ENCODE measurements around the gene SDCCAG8.

SDCCAG8 gene

DNA sequence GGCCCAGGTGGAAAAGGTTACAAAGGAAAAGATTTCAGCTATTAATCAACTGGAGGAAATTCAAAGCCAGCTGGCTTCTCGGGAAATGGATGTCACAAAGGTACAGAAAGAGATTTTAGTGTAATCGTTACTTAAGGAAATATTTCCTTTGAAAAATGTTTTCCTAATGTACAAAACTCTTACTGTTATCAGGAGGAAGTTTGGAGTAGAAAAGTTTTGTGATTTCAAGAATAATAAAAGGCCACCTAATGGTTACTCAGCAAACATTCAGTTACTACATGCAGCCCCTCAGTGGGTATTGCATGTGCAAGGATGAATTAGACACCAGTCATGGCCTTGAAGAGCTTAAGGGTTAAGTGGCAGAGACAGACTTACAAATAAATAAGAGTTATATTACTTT lies 85.2 kb downstream of the SDCCAG8 start:
- no peak for DNase-seq

DNA sequence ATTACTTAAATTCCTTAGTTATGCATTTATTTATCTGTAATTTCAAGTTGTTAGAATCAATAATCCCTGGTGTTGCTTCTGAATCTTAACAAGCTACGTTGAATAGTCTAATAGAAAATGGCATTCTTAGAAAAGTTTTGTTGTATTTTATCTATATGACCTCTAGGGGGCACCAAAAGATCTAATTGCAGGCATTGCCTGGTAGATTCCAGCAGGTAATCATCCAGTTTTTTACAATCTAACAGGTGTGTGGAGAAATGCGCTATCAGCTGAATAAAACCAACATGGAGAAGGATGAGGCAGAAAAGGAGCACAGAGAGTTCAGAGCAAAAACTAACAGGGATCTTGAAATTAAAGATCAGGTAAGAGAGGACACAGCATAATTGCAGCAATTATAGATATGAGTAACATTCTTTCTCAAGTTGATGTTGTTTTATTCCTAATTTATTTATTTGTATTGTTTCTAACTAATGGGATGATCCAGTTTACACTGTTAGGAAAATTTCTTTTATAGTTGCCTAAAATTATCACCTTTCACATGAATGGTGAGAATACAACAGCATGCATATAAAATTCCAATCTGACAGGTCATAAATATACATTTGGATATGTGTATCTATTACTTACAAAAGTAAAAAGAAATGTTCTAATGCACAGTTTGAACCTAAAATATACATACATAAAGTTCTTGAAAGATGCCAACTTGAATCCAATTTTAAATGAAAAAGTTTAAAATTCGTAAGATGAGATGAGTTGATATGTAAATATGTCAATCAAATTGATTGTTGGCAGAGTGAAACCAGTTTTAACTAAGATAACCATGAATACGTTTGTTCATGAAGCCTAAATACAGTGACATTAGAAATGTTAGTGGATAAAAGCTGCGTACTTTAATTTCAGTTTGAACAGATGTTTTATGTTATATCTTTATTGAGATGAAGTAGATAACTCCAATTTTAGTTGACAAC lies 88.4 kb downstream of the SDCCAG8 start:
- DNase-seq: no peak

DNA sequence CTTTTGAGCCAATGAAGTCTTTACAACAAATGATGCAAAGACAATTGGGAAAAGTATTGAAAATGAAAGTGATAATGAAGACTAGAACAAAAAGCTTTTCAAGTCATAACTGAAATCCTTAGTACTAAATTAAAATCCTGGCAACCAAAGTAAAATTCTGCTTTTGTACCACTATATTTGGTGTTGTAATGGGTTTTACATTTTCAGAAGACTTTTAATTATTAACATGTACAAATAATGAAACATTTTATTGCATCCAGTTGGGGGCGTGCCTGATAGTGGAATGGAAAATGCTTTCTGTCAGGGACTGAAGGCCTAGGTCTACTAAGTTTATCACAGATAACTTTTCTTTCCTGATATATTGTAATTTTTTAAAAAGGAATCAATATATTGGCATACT lies 89.4 kb downstream of the SDCCAG8 start:
- DNase-seq: no peak

DNA sequence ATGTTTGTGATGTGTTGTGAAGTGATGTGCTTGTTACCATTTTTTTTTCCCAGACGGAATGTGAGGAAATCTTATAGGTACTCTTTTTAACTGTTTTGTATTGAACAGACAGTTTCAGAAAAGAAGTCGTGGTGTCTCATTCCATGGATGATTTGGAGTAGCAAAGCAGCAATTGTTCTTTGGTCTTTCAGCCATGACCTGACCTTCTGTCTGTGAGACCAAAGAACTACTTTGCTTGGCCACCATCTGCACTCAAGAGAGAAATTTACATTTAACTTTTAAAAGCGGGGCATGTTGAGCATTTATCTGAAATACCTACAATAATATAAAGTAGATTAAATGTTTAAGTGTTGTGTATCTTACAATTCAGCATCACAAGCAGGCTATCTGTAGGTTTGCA lies 90.2 kb downstream of the SDCCAG8 start:
- DNase-seq: no peak

DNA sequence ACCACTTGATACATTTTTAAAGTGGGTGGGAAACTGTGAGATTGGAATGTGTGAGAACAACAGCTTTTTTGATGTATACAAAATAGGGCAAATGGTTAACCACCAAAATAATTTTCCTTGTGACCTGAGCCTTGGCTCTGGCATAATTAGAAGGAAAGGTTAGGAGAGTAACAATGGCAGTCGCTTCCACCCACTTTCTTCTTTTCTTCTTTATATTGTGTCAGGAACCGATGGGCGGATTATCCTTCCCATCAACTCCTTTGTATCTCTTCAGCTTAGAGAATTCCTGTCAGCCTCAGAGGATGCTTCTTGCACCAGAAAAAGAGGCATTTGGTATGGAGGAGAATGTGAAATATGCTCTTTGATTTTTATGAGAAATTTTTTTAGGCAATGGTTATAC lies 90.6 kb downstream of the SDCCAG8 start:
- no peak for DNase-seq

DNA sequence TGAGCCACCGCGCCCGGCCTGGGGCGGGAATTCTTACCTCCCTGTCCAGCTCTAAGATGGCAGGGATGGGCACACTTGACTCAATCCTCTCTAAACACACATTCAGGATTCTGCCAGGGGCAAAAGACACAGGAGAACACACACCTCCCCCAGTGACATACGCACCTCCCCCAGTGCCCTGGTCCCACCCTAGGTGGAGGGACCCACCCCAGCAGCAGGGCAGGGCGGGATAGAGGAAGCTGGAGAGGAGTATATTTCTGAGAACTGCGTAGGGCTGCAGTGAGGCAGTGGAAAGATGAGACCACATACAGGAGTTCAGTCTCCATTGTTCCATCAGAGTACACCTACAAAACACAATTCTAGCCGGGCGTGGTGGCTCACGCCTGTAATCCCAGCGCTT lies 92.5 kb downstream of the SDCCAG8 start:
- DNase-seq: no peak

GRCh38 chr1:243349128-243349527 lies 93.3 kb downstream of the SDCCAG8 start:
- no peak for DNase-seq

- DNase-seq: no peak
These were observed 95.5 kb downstream of the SDCCAG8 start for GRCh38 chr1:243351337-243351736.

GRCh38 chr1:243354511-243355153 lies 98.8 kb downstream of the SDCCAG8 start:
- no peak for DNase-seq

DNA sequence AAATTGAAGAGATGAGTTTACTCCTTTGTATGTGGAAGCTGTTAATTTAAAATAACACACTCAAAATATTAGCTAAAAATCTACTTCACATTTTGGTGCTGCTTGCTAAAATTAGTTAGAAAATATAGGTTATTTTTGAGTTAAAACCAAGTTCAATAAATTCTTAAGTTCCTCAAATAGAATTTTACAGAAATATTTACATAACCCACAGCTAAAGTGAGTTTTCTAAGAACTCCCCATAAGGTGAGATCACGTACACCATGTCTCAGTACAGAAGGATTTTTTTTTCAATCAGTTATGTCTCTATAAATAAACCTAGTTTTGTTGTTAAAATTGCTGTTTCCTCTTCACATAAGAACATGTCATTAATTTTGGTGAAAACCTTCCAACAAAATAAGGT lies 108.0 kb downstream of the SDCCAG8 start:
- no peak for DNase-seq

DNA sequence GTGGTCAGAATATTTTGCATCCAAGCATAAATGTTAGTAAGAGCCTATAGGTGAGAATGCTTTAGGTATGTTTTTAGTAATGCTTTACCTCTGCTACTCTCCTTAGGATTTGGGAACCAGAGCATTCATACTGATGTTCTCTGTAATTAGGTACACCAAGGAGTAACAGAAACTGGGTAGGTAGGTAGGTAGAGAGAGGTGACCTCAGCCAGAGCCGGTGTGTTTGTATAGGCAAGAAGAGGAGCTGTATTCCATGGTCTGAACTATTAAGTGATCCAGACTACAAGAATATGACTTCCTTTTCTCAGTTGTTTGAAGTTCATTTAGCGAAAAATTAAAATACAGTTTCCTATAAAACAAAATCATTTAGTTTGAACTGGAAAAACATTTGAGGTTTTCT lies 108.5 kb downstream of the SDCCAG8 start:
- no peak for DNase-seq

DNA sequence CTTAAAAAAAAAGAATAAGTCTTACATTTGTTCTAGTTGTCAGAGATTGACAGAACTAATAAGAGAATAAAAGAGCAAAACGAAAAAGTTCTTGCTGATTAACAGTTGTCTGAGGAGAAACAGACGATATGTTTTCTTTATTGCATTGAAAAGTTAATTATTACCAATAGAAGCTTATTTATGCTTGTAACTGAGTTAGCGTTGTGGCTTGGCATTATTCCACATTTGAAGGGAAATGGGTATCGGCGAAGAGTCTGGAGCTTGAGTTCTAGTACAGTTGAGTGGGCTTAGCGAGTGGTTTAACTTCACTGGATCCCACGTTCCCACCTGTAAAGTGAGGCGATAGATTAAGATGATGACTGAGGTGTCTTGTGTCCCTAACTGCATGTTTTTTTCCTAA lies 109.0 kb downstream of the SDCCAG8 start:
- DNase-seq: no peak

- no peak for DNase-seq
These were observed 111.5 kb downstream of the SDCCAG8 start for GRCh38 chr1:243367314-243367713.

GRCh38 chr1:243374412-243374811 lies 118.6 kb downstream of the SDCCAG8 start:
- no peak for DNase-seq

DNA sequence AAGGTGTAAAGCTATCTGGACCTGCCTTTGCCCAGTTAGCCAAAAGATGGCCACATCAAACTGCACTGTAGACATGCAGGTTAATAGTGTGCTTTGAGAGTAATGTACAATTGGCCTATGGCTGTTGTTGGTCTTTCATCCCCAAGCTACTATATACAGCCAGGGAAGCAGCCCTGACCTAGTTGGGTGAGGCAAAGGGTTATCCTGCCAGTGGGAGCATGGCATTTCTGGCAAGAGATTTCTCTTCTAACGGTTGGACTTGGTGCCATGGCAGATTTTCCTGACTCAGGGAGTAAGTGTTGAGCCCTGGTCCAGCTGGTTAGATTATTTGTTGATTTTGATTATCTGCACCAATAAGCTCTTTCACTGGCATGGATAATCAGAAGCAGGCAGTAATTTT lies 119.8 kb downstream of the SDCCAG8 start:
- no peak for DNase-seq

- no peak for DNase-seq
These were observed 122.8 kb downstream of the SDCCAG8 start for GRCh38 chr1:243378669-243379068.

- no peak for DNase-seq
These were observed 123.4 kb downstream of the SDCCAG8 start for GRCh38 chr1:243379208-243379607.

- DNase-seq: no peak
These were observed 123.9 kb downstream of the SDCCAG8 start for GRCh38 chr1:243379706-243380105.

DNA sequence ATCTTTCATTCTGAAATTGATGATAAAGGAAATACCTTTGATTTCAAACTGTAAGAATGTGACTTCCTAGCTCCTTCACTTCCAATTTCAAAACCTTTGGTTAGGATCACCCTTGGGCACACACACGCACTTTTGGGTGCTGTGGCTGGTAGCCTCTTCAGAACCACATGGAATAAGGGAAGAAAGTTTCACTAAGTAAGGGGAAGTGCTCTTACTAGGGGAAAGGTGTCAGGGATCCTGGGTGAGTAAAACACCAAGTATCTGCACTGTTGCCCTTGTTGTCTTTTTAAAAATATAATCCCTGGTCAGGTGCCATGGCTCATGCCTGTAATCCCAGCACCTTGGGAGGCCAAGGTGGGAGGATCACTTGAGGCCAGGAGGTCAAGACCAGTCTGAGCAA lies 132.4 kb downstream of the SDCCAG8 start:
- DNase-seq: no peak

- no peak for DNase-seq
These were observed 134.4 kb downstream of the SDCCAG8 start for GRCh38 chr1:243390162-243390791.

DNA sequence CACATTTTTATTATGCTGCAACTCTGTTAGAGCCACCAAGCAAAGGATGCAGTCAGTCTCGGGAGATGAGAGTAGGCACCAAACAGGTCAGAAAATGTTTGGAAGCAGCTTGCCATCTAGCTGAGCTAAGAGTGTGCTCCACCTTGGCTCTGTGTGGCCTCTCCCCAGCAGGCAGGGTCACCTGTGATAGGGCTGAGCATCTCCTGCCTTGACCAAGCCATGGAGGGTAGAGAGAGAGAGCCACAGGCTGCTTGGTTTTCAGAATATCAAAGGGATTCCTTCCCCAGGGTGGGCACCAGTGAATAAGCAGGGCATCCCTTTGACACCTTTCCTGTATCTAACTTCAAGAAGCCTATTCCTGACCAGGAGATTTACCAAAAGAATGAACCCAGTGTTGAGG lies 135.5 kb downstream of the SDCCAG8 start:
- no peak for DNase-seq

DNA sequence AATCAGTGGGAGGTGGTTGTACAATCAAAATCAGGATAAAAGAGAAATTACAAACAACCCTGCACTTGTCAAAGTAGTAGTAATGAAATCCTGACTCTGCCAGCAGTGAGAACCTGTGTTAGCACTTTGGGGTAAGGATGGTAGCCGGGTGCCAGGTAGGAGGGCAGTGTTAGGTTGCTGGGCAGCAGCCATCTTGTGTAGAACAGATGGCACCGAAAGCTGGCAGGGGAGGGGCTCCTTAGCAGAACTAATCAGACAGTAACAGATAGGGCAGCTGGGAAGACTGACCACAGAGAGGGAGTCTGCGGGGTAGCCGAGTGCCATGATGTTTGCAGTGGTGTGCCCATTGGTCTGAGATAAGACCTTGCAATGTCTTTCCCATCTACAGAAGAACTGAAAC lies 137.3 kb downstream of the SDCCAG8 start:
- no peak for DNase-seq

DNA sequence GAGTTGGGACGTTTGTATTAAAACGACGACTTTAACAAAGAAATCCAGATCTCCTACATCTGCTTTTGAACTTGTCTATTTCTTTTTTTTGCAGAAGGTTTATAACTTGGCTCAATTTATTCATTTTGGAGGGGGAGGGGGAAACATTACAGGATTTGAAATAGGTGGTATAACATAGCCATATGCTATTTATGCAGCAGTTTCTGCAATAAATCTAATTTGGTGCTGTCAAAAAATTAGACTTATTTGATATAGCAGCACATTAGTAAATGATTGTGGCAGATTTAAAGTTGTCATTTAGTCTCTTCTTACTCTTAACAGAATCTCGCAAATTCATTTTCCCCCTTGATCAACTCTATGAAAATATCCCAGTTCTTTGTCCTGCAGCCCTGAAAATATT lies 138.2 kb downstream of the SDCCAG8 start:
- no peak for DNase-seq

All from effector CD4-positive, alpha-beta T cell (primary cell).